GM12865 (cell line): Measurements from ENCODE around the gene RAET1E.
"Not testable (repeated sequence)": the region's sequence is repeated elsewhere in the genome, so short reads cannot be mapped to it uniquely, and the experiment has no call there.

ENCODE experiments used
- DNase-seq: peaks from one replicate; pipeline ENCODE4 v3.0.0; 2010; ENCODE audit warnings: low read depth
- H3K4me3 ChIP-seq: 2 replicates; pipeline ENCODE4 v1.5.1; 2011; ENCODE audit warnings: mild to moderate bottlenecking, low read depth, low read length, control low read depth
- TF ChIP-seq, protein P1 (sequence below): IDR thresholded peaks from 2 replicates; pipeline ENCODE4 v1.5.1; 2011; ENCODE audit warnings: low read length, control low read depth, low read depth, inconsistent platforms; ENCODE audit not compliant: insufficient read depth; ENCODE audit errors: missing control alignments

RAET1E gene

DNA sequence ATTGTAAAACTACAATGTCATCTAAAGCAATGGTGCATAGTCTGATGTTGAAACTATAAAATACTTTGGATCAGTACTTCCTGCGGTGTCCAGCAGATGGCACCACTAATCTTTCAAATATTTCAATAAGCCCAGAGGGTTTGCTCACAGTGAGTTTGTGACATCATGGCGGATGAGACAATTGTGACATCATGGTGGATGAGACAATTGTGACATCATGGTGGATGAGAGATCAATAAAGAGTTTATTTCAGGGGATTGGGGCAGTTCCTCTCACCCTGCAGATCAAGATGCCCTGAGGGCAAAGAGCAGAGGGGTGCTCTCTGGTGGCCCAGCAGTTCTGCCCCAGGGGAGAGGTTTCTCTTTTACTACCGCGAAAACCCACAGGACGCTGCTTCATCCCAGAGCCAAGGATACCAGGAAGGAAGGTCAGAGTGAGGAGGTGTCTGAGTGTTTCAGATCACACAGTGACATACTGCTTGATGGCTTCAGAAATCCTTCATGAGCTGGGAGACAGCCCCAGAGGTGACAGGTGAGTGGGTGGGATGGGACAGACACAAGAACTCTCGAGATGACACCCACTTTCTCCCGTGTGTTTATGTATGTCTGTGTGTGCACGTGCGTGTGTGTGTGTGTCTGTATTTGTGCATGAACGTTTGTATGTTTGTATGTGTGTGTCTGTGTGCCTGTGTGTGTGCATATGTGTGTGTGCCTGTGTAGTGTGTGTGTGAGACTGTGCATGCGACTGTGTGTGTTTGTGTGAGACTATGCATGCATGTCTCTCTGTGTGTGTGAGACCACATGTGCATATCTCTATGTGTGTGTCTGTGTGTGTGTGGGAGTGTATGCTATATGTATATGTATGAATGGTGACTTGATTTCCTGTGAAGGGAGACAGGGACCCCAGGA is 36.6 kb upstream of the RAET1E start:
- TF ChIP-seq, protein P1, sequence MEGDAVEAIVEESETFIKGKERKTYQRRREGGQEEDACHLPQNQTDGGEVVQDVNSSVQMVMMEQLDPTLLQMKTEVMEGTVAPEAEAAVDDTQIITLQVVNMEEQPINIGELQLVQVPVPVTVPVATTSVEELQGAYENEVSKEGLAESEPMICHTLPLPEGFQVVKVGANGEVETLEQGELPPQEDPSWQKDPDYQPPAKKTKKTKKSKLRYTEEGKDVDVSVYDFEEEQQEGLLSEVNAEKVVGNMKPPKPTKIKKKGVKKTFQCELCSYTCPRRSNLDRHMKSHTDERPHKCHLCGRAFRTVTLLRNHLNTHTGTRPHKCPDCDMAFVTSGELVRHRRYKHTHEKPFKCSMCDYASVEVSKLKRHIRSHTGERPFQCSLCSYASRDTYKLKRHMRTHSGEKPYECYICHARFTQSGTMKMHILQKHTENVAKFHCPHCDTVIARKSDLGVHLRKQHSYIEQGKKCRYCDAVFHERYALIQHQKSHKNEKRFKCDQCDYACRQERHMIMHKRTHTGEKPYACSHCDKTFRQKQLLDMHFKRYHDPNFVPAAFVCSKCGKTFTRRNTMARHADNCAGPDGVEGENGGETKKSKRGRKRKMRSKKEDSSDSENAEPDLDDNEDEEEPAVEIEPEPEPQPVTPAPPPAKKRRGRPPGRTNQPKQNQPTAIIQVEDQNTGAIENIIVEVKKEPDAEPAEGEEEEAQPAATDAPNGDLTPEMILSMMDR: peak; percentile 59
- H3K4me3 ChIP-seq: no peak overlapping the region
- peak; percentile 70 for DNase-seq

DNA sequence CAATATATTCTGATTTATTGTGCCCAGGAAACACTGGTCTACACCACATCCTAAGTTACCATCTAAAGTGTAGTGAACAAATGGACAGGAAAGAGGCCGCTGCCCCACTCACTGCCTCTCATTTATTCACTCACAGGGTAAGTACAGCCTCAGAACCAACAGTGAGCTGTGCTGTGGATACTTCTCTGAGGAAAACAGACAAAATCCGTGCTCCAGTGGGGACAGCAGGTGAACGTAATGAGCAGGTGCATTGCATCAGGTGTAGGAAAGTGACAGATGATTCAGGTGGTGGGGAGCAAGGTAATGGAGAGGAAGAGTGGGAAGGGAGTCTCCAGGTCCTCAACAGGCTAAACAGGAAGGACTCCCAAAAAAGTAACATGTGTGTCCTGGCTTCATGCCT is 35.5 kb upstream of the RAET1E start:
- no peak for DNase-seq
- TF ChIP-seq, protein P1: no peak
- no peak overlapping the region for H3K4me3 ChIP-seq

DNA sequence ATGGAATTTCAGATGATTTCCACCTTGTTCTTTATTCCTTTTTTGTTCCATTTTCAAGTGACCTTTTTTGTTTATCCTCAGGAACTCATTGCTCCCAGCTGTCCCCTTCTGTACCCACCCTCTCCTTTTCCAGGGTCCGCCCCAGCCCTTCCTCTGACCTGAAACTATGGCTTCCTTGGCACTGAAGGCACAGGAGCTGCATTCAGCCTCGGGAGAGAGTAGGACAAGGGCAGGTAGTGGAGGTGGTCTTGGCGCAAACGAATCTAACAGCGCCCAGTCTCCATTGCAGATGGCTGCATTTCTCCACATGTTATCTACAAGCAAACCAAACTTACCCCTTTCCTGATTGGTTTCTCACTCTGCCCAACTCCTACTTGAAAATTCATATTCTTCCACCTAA is 35.1 kb upstream of the RAET1E start:
- no peak overlapping the region for H3K4me3 ChIP-seq
- no peak for DNase-seq
- TF ChIP-seq, protein P1: no peak

DNA sequence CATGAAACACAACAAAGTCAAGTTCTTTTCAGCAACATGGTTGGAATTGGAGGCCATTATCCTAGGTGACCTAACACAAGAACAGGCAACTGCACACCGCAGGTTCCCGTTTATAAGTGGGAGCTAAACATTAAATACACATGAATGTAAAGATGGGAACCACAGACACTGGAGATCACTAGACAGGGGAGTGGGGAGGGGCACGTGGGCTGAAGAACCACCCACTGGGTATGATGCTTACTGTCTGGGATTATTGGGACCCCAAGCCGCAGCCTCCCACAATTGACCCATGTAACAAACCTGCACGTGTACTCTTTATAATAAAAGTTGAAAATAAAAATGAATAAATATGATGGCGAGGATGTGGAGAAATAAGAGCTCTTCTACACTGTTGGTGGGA is 33.6 kb upstream of the RAET1E start:
- TF ChIP-seq, protein P1: no peak
- no peak overlapping the region for H3K4me3 ChIP-seq
- no peak for DNase-seq

DNA sequence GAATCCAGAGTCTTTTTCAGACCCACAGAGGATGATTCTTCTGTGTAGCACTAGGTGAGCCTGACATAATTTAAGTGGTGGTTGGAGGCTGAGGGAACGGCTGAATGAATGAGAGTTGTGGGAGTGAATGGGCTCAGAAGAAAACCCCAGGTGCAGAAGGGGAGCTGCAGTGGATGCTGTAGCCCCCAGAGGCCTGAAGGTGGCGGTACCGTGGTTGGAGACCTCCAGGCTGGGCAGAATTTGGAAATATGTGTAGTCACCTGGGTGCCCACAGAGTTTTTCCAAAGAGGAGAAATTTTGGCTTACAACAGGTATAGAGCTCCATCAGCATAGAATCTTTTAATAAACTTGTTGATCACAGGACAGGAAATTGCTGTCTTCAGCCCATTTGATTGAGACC is 31.5 kb upstream of the RAET1E start:
- H3K4me3 ChIP-seq: no peak overlapping the region
- DNase-seq: no peak
- TF ChIP-seq, protein P1: peak; percentile 40

DNA sequence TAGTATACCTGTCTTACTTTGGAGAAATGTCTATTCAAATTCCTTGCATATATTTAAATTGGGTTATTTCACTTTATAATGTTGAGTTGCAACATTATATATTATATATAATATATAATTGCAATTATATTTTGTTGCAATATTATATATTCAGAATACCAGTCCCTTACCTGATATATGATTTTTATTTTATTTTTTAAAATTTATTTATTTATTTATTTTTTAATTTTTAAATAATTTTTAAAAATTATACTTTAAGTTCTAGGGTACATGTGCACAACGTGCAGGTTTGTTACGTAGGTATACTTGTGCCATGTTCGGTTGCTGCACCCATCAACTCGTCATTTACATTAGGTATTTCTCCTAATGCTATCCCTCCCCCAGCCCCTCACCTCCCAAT is 29.1 kb upstream of the RAET1E start:
- DNase-seq, H3K4me3 ChIP-seq: not testable (repeated sequence)

DNA sequence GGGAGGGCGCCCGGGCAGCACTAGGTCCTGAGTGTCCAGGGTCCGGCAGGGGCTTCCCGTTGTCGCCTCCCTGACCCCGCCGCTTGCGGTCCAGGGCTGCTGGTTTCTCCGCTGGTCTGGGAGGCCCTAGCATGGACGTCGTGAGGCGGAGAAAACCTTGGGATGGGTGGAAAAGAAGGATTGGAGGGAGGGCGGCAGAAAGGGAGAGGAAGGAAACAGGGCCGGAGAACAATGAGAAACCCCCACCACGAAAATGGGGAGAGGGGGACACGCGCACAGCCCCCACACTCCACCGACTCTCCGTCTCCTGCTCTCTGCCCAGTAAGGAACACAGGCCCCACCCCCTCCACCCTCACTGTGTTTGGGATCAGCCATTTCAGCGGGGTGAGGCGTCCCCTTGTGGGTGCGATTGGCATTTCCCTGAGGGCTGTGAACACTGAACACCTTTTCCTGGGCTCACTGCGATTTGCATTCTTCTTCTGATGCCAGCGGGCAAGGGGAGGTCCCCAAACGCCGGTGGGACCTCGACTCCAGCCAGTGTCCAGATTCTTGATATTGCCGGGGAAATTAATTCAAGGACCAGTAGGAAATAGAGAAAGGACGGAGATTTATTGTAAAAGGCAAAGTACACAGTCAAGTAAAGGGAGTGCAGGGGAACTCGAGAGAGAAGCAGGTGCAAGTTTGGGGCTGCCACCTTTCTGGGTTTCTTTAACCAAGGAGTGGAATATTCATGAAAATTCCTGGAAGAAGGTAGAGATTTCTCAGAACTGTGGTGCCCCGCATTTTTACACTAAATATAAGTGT is 28.3 kb upstream of the RAET1E start:
- no peak overlapping the region for H3K4me3 ChIP-seq
- peak; percentile 56 for DNase-seq
- TF ChIP-seq, protein P1: peak; percentile 75
